GM10847 (cell line): ENCODE results near the gene IRS1.

Experiments used
- POLR2A ChIP-seq: IDR thresholded peaks from 2 replicates; pipeline ENCODE4 v1.6.1; 2011; ENCODE audit not compliant: insufficient read length; ENCODE audit errors: extremely low read depth

IRS1 gene

DNA sequence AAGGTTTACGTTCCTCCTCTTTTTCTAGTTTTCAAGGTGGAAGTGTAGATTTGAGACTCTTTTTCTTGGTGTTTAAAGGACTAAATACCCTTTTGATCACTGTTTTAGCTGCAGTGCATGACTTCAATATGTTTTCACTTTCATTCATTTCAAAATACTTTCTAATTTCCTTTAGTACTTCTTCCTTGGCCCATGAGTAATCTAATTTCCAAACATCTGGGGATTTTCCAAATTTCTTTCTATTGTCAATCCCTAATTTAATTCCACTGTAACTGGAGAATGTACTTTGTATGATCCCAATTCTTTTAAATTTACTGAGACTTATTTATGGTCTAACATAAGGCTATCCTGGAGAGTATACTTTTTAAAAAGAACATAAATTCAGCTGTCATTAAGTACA is 32.4 kb upstream of the IRS1 start:
- TF ChIP-seq POLR2A = no peak

DNA sequence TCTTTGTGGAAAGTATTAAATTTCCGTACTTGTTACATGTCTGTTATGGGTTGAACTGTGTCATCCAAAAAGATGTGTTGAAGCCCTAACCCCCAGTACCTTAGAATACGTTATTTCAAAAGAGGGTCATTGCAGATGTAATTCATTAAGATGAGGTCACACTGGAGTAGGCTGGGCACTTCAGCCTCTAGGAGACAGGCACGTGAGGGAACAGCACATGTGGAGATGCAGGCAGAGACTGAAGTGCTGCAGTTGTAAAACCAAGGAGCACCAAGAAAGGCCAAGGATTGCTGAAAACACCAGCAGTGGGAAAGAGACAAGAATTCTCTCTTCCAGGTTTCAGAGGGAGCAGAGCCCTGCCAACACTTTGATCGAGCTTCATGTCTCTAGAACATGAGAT is 31.6 kb upstream of the IRS1 start:
- TF ChIP-seq POLR2A = no peak

GRCh38 chr2:226829721-226830631 is 30.4 kb upstream of the IRS1 start:
- no peak for TF ChIP-seq POLR2A

DNA sequence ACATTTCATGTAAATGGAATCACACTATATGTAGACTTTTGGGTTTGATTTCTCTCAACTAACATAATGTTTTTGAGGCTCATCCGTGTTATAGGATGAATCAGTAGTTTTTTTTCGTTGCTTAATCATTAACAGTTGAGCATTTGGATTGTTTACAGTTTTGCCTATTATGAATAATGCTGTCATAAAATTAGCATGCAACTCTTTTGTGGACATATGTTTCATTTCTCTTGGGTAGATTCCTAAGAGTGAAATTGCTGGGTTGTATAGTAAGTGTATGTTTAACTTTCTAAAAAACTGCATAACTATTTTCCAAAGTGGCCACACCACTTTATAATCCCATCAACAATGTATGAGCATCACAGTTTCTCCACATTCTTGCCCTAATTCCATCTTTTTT is 28.6 kb upstream of the IRS1 start:
- no peak for TF ChIP-seq POLR2A

DNA sequence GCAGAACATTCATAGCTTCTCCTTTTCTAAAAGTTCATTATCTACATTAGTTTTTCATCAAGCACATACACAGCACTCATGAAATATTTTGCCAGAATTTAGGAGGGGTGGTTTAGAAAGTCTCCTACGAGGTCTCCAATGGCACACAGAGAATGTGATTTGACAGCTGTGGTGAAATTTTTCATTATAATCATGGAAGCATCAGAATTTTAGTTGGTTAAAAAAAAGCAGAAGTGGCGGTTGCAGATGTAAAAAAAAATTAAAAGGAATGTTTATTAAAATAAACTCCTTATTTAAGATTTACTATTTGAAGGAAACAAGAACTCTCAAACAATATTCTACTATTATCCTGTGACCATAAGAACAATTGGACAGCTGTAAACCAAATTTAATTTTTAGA is 25.4 kb upstream of the IRS1 start:
- no peak for TF ChIP-seq POLR2A

DNA sequence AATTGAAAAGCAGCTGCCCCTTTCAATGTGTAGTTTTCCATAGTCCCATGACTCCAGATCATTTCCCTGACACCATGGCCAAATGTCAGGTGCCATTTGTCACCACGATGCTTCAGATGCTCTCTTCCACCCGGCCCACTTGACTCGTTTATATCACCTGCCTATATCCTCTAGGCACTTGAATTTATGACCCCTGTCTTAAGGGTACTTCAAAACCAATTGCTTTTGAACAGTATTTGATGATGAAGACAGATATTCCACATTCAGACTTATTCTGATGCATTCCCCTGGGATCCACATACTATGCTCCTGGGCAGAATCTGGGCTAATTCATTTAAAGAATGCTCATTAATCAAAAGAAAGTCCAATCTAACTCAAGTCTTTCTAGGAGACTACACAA is 19.3 kb upstream of the IRS1 start:
- TF ChIP-seq POLR2A = no peak

- TF ChIP-seq POLR2A = no peak
Measured at GRCh38 chr2:226813148-226813701, 13.6 kb upstream of the IRS1 start.

DNA sequence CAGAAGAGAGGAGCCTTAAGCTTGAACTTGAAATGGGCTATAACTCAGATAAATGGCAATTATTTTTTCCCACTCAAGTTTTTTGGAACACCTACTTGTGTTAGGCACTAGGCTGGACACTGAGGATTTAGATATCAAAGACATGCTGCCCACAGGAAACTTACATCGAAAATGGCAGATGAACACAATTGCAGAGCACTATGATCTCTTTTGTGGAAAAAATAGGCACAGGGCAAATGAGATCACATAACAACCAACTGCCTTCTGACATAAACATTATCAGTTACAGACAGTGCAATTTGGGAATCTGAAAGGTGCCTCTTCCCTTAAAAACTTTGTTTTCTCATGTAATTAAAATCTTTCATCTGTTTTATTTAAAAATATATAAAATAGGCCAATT is 3.8 kb upstream of the IRS1 start:
- no peak for TF ChIP-seq POLR2A

DNA sequence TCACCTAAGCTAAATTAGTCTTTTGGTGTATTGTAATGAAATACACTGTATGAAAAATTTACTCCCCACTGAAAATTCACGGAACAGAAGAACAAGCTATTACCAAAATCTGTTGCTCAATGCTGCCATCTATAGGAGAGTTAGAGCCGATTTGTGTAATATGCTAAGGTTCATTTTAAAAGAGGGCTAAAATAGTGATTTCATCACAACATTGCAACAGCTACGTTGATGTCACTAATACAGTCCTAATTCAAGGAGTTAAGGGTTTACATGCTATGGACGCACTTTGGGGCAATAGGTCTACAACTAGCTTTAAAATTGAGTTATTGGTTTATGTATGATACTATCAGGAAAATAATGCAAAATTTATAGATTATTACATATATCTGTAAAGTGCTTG is 3.0 kb upstream of the IRS1 start:
- TF ChIP-seq POLR2A = no peak

DNA sequence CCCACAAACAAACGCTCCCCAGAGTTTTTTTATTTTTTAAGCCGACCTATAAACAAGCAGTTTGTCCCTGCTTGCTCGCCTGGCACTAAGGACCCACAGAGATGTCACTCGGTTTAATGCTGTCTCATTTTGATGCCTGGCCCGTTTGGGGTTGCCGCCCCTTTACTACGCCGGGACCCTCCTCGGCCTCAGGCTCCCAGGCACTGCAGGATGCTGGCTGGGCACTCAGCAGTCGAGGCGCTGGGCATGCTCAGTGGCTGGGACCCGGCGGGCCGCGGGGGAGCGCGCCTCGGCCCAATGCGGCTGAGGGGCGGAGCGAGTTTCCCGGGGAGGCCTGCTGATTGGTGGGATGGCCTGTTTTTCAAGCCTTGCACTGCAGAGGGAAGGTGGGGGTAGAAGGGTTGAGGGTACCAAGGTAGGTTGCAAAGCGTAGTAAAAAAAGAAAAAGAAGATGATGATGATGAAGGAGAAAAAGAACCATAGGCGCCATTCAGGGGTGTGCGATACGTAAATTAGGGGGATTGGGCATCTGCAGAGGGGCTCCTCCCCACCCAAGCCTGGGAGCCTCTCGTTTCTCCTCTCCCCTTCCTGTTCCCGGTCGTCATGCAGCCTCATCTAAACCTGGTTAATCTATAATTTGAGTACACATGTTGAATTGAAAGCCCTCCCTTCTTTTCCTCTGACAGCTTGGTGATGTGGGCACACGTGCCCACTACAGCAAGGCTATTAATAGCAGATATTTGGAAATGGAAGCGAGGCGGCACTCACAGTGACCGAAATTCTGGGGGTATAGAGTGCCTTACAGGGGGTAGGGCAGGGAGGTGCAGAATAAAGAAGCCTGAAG is 1.5 kb upstream of the IRS1 start:
- peak; percentile 56 for TF ChIP-seq POLR2A

GRCh38 chr2:226799976-226800940 is 638 bp upstream of the IRS1 start:
- TF ChIP-seq POLR2A = no peak

DNA sequence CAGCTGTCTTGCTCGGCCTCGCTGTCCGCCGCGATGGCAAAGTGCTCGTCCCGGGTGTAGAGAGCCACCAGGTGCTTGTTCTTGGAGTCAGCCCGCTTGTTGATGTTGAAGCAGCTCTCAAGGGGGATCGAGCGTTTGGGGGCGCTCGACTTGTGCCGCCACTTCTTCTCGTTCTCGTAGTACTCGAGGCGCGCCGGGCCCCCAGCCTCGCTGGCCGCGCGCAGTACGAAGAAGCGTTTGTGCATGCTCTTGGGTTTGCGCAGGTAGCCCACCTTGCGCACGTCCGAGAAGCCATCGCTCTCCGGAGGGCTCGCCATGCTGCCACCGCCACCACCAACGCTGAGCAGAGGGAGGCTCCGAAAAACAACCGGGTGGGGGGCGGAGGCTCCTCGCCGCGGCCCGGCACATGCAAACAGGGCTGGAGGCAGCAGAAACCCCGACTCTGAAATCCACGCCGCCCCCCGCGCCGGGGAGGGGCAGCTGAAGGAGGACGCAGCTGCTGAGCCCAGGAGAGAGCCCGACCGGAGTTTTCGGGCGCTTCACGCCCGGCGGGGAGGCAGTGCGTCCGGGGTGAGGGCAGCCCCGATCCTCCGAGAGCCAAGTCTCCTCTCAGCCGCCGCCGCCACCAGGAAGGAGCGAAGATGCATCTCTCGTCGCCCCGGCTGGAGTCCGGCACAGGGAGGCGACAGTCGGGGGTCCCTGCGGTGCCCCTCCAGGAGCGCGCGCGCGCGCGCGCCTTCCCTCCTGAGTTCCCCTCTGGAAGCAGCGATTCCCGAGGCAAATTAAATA is 1.0 kb downstream of the IRS1 start:
- no peak for TF ChIP-seq POLR2A

GRCh38 chr2:226797989-226798421 is 1.6 kb downstream of the IRS1 start:
- no peak for TF ChIP-seq POLR2A
